ENCODE data around the gene DLX4.

DLX4 gene

DNA sequence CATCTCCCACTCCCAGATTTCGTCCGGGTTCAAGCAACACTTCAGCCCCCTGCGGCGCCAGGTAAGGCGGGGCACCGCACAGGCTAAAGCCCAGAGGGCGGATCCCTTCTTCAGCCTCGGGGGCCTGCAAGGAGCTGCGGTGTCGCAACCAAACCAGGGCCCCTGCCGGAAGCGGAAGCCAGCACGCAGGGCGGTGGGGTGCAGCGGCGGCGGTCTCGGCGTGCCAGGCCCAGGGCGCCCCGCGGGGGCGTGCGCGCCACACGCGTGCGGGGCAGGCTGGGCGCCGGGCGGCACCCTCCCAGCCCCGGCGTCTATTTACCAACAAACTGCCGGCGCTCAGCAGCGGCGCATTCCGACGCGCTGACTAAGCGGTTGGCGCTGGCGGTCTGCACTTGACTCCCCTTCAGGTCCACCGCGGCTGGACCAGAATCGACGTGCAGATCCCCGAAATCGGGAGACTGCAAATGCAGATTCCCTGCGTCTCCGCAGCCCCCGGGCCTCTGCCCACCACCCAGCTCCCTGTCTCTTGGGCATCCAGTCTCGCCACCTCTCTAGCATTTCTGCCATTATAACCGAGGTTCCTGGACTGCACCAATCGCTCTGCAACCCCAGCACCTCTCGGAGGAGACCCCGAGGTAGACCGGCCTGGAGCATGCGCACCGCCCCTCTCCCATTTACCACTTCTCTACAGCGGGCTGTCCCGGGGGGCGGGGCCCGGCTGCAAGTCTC lies 421 bp upstream of the DLX4 start:
- no peak for DNase-seq (ENCODE audit: low read depth)

DNA sequence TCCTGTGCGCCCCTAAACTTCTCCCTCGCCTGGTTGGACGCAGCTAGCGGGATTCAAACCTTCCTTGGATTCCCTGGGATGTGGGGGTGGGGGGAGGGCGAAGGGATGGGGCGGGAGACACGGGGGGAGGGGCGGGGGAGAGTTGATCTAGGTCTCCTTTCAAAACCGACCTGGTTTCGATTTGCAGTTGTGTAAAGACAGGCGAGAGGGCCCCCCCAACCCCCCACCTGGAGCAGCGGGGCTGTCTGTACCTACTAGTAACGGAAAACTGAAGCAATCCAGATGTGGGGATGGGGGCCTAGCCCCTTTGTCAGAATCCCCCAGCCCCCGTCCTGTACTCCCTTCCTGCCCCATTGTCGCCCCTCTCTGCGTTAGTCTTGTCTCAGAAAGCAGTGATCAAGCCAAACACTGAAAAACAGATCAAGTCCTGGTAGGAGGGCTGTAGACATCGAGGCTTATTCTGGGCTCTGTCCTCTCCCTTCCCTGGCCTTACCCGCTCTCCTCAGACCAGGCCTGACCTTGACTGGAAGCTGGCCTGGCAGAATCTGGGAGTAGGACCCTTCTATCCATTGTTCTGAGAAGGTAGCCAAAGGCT lies 902 bp downstream of the DLX4 start:
- no peak for DNase-seq (ENCODE audit: low read depth)

GRCh38 chr17:49970498-49970897 lies 1.5 kb downstream of the DLX4 start:
- no peak for DNase-seq (ENCODE audit: low read depth)

GRCh38 chr17:49971199-49971847 lies 2.3 kb downstream of the DLX4 start:
- no peak for DNase-seq (ENCODE audit: low read depth)

GRCh38 chr17:49971848-49972485 lies 3.0 kb downstream of the DLX4 start:
- no peak for DNase-seq (ENCODE audit: low read depth)

GRCh38 chr17:49972486-49973270 lies 3.7 kb downstream of the DLX4 start:
- no peak for DNase-seq (ENCODE audit: low read depth)

GRCh38 chr17:49973271-49973615 lies 4.3 kb downstream of the DLX4 start:
- DNase-seq (ENCODE audit: low read depth) = no peak

DNA sequence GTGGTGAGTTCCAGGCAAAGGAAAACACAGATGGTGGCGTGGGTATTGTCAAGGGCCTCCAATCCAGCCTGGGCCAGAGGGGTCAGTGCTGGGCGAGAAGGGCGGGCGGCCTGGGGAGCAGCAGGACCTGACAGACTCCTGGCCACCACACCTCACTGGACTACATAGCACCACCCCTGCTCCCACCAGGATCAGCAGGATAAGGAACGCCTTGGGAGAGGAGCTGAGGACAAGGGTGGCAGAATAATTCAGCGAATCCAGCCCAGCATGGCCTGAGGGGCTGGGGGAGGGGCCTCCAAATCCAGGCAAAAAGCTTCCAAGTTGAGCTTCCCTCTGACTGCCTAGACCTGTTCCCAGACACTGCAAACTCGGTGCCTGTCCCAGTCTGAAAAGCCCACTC lies 6.5 kb downstream of the DLX4 start:
- DNase-seq (ENCODE audit: low read depth) = no peak

DNA sequence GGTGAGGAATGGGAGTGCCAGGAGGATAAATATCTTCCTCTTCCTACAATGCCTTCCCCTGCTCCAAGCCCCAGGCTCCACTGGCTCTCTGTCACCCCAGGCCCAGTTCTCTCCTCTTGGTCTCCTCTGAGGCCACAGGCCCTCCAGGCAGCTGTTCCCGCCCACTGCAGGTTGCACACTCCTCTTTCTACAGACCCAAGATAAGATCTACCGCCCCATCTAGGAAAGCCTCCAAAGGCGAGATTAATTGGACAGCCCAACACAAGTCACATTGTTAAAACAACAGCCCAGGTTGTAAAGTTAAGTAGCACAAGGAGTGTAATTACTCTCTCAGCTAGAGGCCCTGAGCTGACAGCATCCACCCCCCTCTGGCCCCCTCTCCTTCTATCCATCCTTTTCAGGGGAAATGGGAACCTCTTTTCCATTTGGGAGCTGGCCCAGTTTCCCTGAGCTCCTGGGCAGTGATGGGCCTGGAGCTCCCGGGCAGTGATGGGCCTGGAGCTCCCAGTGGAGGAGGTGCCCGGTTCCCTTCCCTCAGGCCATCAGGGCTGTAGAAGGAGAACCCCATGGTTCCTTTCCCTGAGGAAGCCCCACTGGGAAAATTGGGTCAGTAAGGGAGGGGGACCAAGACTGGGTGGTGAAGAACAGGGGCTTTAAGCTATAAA lies 7.3 kb downstream of the DLX4 start:
- DNase-seq (ENCODE audit: low read depth) = no peak

- DNase-seq (ENCODE audit: low read depth) = no peak
Measured at GRCh38 chr17:49976828-49977202, 7.8 kb downstream of the DLX4 start.

DNA sequence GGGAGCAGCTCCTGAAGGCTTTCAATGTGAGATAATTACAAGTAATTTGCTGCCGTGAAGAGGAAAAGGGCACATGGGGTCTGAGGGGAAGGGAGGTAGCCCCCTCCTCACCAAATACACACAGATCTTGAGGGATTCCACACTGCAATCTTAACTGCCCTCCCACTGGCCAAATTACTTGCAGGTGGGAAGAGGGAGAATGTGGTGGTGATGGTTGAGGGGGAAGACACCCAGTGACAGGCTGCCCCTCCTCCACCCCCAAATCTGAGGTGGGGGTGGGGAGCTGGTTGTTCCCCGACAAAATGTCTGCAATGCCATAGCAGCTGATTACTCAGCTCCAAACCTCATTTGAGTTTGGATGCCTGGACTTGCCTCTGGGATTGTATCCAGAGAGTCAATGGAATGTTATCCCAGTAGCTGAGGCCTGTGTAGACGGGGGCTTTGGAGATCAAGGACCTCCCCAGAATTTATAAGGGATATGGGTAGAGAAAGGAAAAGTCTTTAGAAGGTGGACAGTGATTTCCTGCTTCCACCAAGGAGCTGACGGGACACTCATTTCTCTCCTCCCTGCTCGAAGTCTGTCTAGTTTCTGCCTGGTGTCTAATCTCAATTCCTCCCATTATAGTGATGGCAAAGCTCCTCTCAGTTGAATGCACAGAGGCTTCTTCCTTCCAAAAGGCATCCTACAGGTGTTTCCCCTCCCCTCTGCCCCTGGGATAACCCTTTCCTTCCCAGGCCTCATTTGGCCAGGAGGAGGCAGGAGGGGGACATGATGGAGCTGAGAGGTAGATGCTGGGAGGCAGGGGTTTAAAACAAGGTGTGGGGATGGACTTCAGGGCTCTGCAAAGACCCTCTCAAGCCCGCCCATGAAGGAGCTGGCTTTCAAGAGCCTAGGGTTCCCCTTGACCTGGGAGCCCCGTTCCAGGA lies 8.7 kb downstream of the DLX4 start:
- DNase-seq (ENCODE audit: low read depth) = no peak

DNA sequence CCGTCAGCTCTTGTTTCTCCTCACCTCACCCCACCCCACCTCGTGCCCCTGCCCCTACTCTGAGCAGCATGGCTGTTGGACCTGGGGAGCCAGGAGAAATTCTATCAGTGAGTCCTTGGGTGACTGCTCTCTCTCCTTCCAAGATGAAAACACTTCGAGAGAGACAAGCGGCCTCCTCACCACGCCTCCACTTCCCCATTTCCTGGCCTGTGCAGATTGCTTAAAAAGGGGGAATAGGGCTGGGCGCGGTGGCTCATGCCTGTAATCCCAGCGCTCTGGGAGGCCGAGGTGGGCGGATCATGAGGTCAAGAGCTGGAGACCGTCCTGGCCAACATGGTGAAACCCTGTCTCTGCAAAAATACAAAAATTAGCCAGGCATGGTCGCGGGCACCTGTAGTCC lies 9.5 kb downstream of the DLX4 start:
- no peak for DNase-seq (ENCODE audit: low read depth)

GRCh38 chr17:49979748-49980479 lies 10.9 kb downstream of the DLX4 start:
- DNase-seq (ENCODE audit: low read depth) = no peak

- no peak for DNase-seq (ENCODE audit: low read depth)
Measured at GRCh38 chr17:49980703-49981197, 11.8 kb downstream of the DLX4 start.

GRCh38 chr17:49984283-49984682 lies 15.3 kb downstream of the DLX4 start:
- DNase-seq (ENCODE audit: low read depth) = no peak

DNA sequence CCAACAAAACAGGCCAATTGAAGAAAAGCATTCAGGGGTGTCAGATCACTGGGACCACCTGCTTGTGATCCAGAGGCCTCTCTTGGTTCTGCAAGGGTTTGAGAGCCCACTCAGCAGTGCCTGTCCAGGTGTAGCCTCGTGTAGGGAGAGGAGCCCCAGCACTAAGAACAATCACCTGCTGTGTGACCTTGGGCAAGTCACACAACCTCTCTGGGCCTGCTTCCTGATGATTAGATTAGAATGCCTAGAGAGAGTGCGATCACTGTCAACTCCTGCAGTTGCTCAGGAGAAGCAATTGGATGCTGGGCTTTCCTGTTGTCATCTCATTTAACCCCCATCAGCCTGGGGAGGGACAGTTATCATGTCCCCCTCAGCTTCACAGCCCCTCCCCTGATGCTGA lies 15.8 kb downstream of the DLX4 start:
- DNase-seq (ENCODE audit: low read depth) = no peak

GRCh38 chr17:49985310-49985990 lies 16.5 kb downstream of the DLX4 start:
- no peak for DNase-seq (ENCODE audit: low read depth)

GRCh38 chr17:49986396-49987289 lies 17.7 kb downstream of the DLX4 start:
- no peak for DNase-seq (ENCODE audit: low read depth)

All from non-pigmented ciliary epithelial cell (primary cell).